ENCODE measurements around the gene PCDH12.

PCDH12 gene

DNA sequence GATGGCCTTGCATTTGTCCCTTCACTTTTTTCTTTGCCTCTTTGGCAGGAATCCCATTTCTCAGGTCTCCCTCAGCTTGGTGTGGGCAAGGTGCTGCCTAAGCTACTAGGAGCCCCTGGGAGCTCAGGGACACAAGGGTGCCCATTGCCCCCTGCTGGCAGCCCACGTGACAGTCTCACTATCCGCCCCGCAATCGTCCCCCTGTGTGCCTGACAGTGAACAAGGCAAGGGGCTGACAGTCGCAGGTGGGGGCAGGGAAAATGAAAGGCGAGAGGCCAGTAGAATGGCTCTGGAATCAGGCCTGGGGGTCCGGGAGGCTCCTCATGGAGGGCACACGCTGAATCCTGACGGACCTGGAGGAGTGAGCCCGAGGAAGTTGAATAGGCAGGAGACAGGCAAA is 2.0 kb upstream of the PCDH12 start:
- no peak overlapping the region for H3K4me3 ChIP-seq (ENCODE audit: low read depth, low read length)
- no peak for DNase-seq (ENCODE audit: low read depth)
- peak; percentile 34 for TF ChIP-seq CTCF (IDR thresholded peaks at IDR 0.05; ENCODE audit: low read depth, low read length, missing control alignments)

- no peak for DNase-seq (ENCODE audit: low read depth)
- no peak for TF ChIP-seq CTCF (IDR thresholded peaks at IDR 0.05; ENCODE audit: low read depth, low read length, missing control alignments)
- H3K4me3 ChIP-seq (ENCODE audit: low read depth, low read length): no peak overlapping the region
Observed at GRCh38 chr5:141958546-141959172, 657 bp upstream of the PCDH12 start.

DNA sequence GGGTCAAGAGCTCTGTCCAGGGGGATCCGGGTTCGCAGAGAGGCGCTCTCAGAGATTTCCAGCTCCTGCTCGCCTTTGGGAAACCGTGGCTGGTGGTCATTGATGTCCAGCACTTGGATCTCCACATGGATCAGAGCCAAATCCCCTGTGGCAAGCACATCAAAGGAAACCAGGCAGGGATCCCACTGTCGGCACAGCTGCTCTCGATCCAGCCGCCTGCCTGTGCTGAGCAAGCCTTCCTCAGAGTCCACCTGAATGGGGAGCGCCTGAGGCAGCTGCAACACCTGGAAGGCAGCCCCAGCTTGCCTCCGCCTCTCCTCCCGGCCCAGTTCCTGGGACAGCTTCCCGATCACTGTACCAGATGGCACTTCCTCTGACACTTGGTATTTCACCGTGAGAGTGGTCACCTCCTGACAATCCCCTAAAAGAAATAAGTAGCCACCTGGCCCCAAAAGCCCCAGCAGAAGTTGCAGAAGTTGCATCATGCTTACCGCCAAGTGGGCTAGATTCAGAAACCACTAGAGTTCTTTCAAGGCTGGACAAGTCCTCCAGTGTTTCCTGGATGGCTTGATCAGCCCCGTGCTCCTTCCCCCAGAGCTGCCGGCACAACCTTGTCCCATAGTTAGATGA is 520 bp downstream of the PCDH12 start:
- no peak for DNase-seq (ENCODE audit: low read depth)
- no peak for TF ChIP-seq CTCF (IDR thresholded peaks at IDR 0.05; ENCODE audit: low read depth, low read length, missing control alignments)
- H3K4me3 ChIP-seq (ENCODE audit: low read depth, low read length): no peak overlapping the region

- no peak overlapping the region for H3K4me3 ChIP-seq (ENCODE audit: low read depth, low read length)
- DNase-seq (ENCODE audit: low read depth): no peak
- TF ChIP-seq CTCF (IDR thresholded peaks at IDR 0.05; ENCODE audit: low read depth, low read length, missing control alignments): no peak
Observed at GRCh38 chr5:141954194-141954593, 3.8 kb downstream of the PCDH12 start.

GRCh38 chr5:141952020-141952419 is 6.0 kb downstream of the PCDH12 start:
- DNase-seq (ENCODE audit: low read depth): no peak
- no peak overlapping the region for H3K4me3 ChIP-seq (ENCODE audit: low read depth, low read length)
- no peak for TF ChIP-seq CTCF (IDR thresholded peaks at IDR 0.05; ENCODE audit: low read depth, low read length, missing control alignments)

- peak; percentile 83 for TF ChIP-seq CTCF (IDR thresholded peaks at IDR 0.05; ENCODE audit: low read depth, low read length, missing control alignments)
- H3K4me3 ChIP-seq (ENCODE audit: low read depth, low read length): no peak overlapping the region
- DNase-seq (ENCODE audit: low read depth): no peak
Observed at GRCh38 chr5:141951332-141951781, 6.6 kb downstream of the PCDH12 start.

All from GM12864 (cell line).